Measurements from ENCODE around the gene SLA2.
"Not testable (repeated sequence)": the region's sequence is repeated elsewhere in the genome, so short reads cannot be mapped to it uniquely, and the experiment has no call there.

The SLA2 gene

GRCh38 chr20:36573103-36573797 is 72.7 kb downstream of the SLA2 start, which contains the start of gene TGIF2:
TGIF2 (plus strand) TSS chr20:36573597; CDS start chr20:36578775, 5,178 bp downstream.
- DNase-seq: peak; percentile 86

- DNase-seq: peak; percentile 73
Observed at GRCh38 chr20:36572701-36573102, 73.3 kb downstream of the SLA2 start.

GRCh38 chr20:36571564-36572504 is 74.2 kb downstream of the SLA2 start:
- no peak for DNase-seq

- no peak for DNase-seq
Observed at GRCh38 chr20:36569847-36570429, 76.1 kb downstream of the SLA2 start.

- DNase-seq: no peak
Observed at GRCh38 chr20:36565520-36565919, 80.5 kb downstream of the SLA2 start.

GRCh38 chr20:36564726-36565121 is 81.3 kb downstream of the SLA2 start:
- DNase-seq: not testable (repeated sequence)

GRCh38 chr20:36564078-36564725 is 81.8 kb downstream of the SLA2 start:
- not testable (repeated sequence) for DNase-seq

GRCh38 chr20:36563374-36563773 is 82.6 kb downstream of the SLA2 start:
- DNase-seq: no peak

- DNase-seq: no peak
Observed at GRCh38 chr20:36562724-36563123, 83.3 kb downstream of the SLA2 start.
